Gastroesophageal sphincter (tissue), 4 donors: ENCODE data around the gene CPM. TPM values are rescaled to one million over a fixed set of nuclear protein-coding genes. Genes with fewer than 3 reads are reported as not detected.

Experiments
- ATAC-seq: fragments of 150-250 bp; one replicate; pipeline ENCODE4 v1.9.1; 2016; ENCODE audit warnings: mild to moderate bottlenecking, moderate library complexity
- H3K27ac ChIP-seq, 4 donors: fragments of 200-600 bp; sonication (generic) in 3 of 4; 1 replicate in 3 of 4; 2 replicates in 1 of 4; pipeline ENCODE4 v1.5.1; 2016 to 2019
- H3K27me3 ChIP-seq: fragments of 200-600 bp; sonication (generic); one replicate; pipeline ENCODE4 v1.5.1; 2019
- H3K36me3 ChIP-seq, 2 donors: fragments of 200-600 bp; sonication (generic); one replicate each; pipeline ENCODE4 v1.5.1; 2019; ENCODE audit warnings: control low read depth in 1 of 2
- H3K4me1 ChIP-seq, 3 donors: fragments of 200-600 bp; sonication (generic); 1 replicate in 2 of 3; 2 replicates in 1 of 3; pipeline ENCODE4 v1.5.1; 2016 to 2019; ENCODE audit warnings: control low read depth in 2 of 3
- H3K4me3 ChIP-seq, 2 donors: fragments of 200-600 bp; sonication (generic); one replicate each; pipeline ENCODE4 v1.5.1; 2019; ENCODE audit warnings: mild to moderate bottlenecking in 1 of 2, moderate library complexity in 1 of 2
- H3K9me3 ChIP-seq, 3 donors: fragments of 200-600 bp; sonication (generic); one replicate each; pipeline ENCODE4 v1.5.1; 2017 to 2019; ENCODE audit warnings: control low read depth in 2 of 3
- EP300 ChIP-seq: sonication (generic); formaldehyde crosslinking; IDR thresholded peaks from one replicate; pipeline ENCODE4 v1.6.1; 2017; ENCODE audit warnings: antibody characterized with exemption, mild to moderate bottlenecking
- POLR2A ChIP-seq, 2 donors: fragments of 450-650 bp; IDR thresholded peaks; one replicate each; pipeline ENCODE4 v1.6.1; 2017; ENCODE audit warnings: antibody characterized with exemption in 2 of 2, mild to moderate bottlenecking in 2 of 2, moderate library complexity in 1 of 2
- POLR2AphosphoS5 ChIP-seq: sonication (generic); formaldehyde crosslinking; IDR thresholded peaks from one replicate; pipeline ENCODE4 v1.6.1; 2017; ENCODE audit warnings: antibody characterized with exemption
- WGBS, 2 donors: methylation state at CpG; one replicate each; pipeline ENCODE4 v1.1.5; 2018; ENCODE audit warnings: low coverage in 1 of 2; 5-methylcytosine and 5-hydroxymethylcytosine counted together
- total RNA-seq, 4 donors: library from RNA; depleted of rRNA; stranded (reverse); fragments of >200 nt; gene quantifications; one replicate each; pipeline ENCODE4 v1.1.0, GENCODE V29; 2016
- TF ChIP-seq, protein P1 (sequence below), 4 experiments: fragments of 200-600 bp in 2 of 4; fragments of 450-650 bp in 2 of 4; sonication (generic) in 1 of 4; IDR thresholded peaks; one replicate each; pipeline ENCODE4 v1.5.1; 2017 to 2019; ENCODE audit warnings: antibody characterized with exemption in 4 of 4, mild to moderate bottlenecking in 2 of 4, moderate library complexity in 2 of 4

Gene CPM
- total RNA-seq, 4 donors from 2014 or later, result 24.9 to 57.3 (median 50.5) TPM

GRCh38 chr12:68962877-68963855 lies 30.2 kb upstream of the CPM start:
- H3K4me3 ChIP-seq, result no peak overlapping the region
- 88 to 90% methylated on average over 2 to 5 of the region's 5 CpGs for WGBS, 2 donors
- H3K27me3 ChIP-seq, result no peaks in the 10 kb centered on the region
- H3K36me3 ChIP-seq, result no peaks in the 10 kb centered on the region
- TF ChIP-seq, protein P1, sequence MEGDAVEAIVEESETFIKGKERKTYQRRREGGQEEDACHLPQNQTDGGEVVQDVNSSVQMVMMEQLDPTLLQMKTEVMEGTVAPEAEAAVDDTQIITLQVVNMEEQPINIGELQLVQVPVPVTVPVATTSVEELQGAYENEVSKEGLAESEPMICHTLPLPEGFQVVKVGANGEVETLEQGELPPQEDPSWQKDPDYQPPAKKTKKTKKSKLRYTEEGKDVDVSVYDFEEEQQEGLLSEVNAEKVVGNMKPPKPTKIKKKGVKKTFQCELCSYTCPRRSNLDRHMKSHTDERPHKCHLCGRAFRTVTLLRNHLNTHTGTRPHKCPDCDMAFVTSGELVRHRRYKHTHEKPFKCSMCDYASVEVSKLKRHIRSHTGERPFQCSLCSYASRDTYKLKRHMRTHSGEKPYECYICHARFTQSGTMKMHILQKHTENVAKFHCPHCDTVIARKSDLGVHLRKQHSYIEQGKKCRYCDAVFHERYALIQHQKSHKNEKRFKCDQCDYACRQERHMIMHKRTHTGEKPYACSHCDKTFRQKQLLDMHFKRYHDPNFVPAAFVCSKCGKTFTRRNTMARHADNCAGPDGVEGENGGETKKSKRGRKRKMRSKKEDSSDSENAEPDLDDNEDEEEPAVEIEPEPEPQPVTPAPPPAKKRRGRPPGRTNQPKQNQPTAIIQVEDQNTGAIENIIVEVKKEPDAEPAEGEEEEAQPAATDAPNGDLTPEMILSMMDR (IDR thresholded peaks at IDR 0.05), result no peak
- TF ChIP-seq POLR2AphosphoS5 (no peak), EP300 (no peak), POLR2A (IDR thresholded peaks at IDR 0.05) (no peak)
- peaks cover 0 to 6% (median 0%) of the 10 kb centered on the region in 3 donors for H3K4me1 ChIP-seq
- no peaks in the 10 kb centered on the region for H3K9me3 ChIP-seq
- no peak overlapping the region for H3K27ac ChIP-seq
- ATAC-seq, result no peak

GRCh38 chr12:68959891-68960464 lies 27.0 kb upstream of the CPM start:
- Histone ChIP-seq H3K36me3 (no peaks in the 10 kb centered on the region), H3K27me3 (no peaks in the 10 kb centered on the region), H3K4me1 (peaks cover 0 to 6% (median 0%) of the 10 kb centered on the region in 3 donors), H3K27ac (no peak overlapping the region), H3K9me3 (no peaks in the 10 kb centered on the region), H3K4me3 (no peak overlapping the region)
- WGBS, 2 donors, result 20 to 27% methylated on average over 7 of the region's 7 CpGs
- TF ChIP-seq EP300 (no peak), POLR2A (IDR thresholded peaks at IDR 0.05) (no peak), POLR2AphosphoS5 (no peak)
- TF ChIP-seq, protein P1 (IDR thresholded peaks at IDR 0.05), result no peak
- no peak for ATAC-seq

- WGBS, 2 donors, result 71 to 72% methylated on average over 4 of the region's 4 CpGs
- H3K9me3 ChIP-seq, result no peaks in the 10 kb centered on the region
- H3K27me3 ChIP-seq, result no peaks in the 10 kb centered on the region
- no peak for ATAC-seq
- H3K27ac ChIP-seq, result no peak overlapping the region
- TF ChIP-seq POLR2AphosphoS5 (no peak), EP300 (no peak), POLR2A (IDR thresholded peaks at IDR 0.05) (no peak)
- TF ChIP-seq, protein P1 (IDR thresholded peaks at IDR 0.05), result no peak
- no peak overlapping the region for H3K4me3 ChIP-seq
- H3K36me3 ChIP-seq, result no peaks in the 10 kb centered on the region
- H3K4me1 ChIP-seq, result peaks cover 0 to 6% (median 0%) of the 10 kb centered on the region in 3 donors
Observed at GRCh38 chr12:68959143-68959858, 26.3 kb upstream of the CPM start.

- H3K9me3 ChIP-seq, result no peaks in the 10 kb centered on the region
- no peak overlapping the region for H3K27ac ChIP-seq
- H3K27me3 ChIP-seq, result no peaks in the 10 kb centered on the region
- peaks cover 0 to 6% (median 0%) of the 10 kb centered on the region in 3 donors for H3K4me1 ChIP-seq
- H3K4me3 ChIP-seq, result no peak overlapping the region
- WGBS, 2 donors, result 87 to 89% methylated on average over 3 of the region's 3 CpGs
- no peak for TF ChIP-seq POLR2AphosphoS5
- TF ChIP-seq, protein P1 (IDR thresholded peaks at IDR 0.05), result no peak
- no peak for TF ChIP-seq POLR2A (IDR thresholded peaks at IDR 0.05)
- no peak for TF ChIP-seq EP300
- ATAC-seq, result no peak
- no peaks in the 10 kb centered on the region for H3K36me3 ChIP-seq
Observed at GRCh38 chr12:68958322-68958721, 25.4 kb upstream of the CPM start.
